Liver (tissue), 3 donors: Measurements from ENCODE around the gene UBXN1.
A peak's percentile ranks its signal among the peaks of the same experiment; 100 is the strongest.

Source experiments
- ATF3 ChIP-seq: IDR thresholded peaks from 2 replicates; pipeline ENCODE4 v1.6.1; 2016; ENCODE audit warnings: antibody characterized with exemption
- CTCF ChIP-seq: fragments of 150-350 bp; IDR thresholded peaks from 2 replicates; pipeline ENCODE4 v1.5.1; 2017; ENCODE audit warnings: improper control_type of control experiment, low read depth, low read length; ENCODE audit not compliant: missing input control
- EGR1 ChIP-seq, 2 donors: IDR thresholded peaks; 2 replicates each; pipeline ENCODE4 v1.6.1; 2016 to 2018; ENCODE audit warnings: antibody characterized with exemption in 2 of 2, low read depth in 2 of 2
- FOXA1 ChIP-seq: IDR thresholded peaks from 2 replicates; pipeline ENCODE4 v1.6.1; 2016; ENCODE audit warnings: antibody characterized with exemption
- FOXA2 ChIP-seq: IDR thresholded peaks from 2 replicates; pipeline ENCODE4 v1.6.1; 2016; ENCODE audit warnings: antibody characterized with exemption
- JUND ChIP-seq, 2 donors: IDR thresholded peaks; 2 replicates each; pipeline ENCODE4 v1.6.1; 2016; ENCODE audit warnings: antibody characterized with exemption in 2 of 2
- MAX ChIP-seq: IDR thresholded peaks from 2 replicates; pipeline ENCODE4 v1.6.1; 2016; ENCODE audit warnings: antibody characterized with exemption
- RAD21 ChIP-seq, 2 donors: IDR thresholded peaks; 2 replicates each; pipeline ENCODE4 v1.6.1; 2016; ENCODE audit warnings: antibody characterized with exemption in 2 of 2, mild to moderate bottlenecking in 2 of 2
- REST ChIP-seq: IDR thresholded peaks from 2 replicates; pipeline ENCODE4 v1.6.1; 2016; ENCODE audit warnings: antibody characterized with exemption, mild to moderate bottlenecking
- TAF1 ChIP-seq: conservative IDR thresholded peaks from 2 replicates; pipeline ENCODE4 v1.6.1; 2016; ENCODE audit warnings: antibody characterized with exemption, mild to moderate bottlenecking
- YY1 ChIP-seq: IDR thresholded peaks from 2 replicates; pipeline ENCODE4 v1.6.1; 2016; ENCODE audit warnings: antibody characterized with exemption, mild to moderate bottlenecking
- ZBTB33 ChIP-seq: IDR thresholded peaks from 2 replicates; pipeline ENCODE4 v1.6.1; 2016; ENCODE audit warnings: antibody characterized with exemption
- donor health status: healthy.
- donor health status: healthy.

- no peak for TF ChIP-seq CTCF
- TF ChIP-seq REST = peak; percentile 52
- TF ChIP-seq FOXA1 = no peak
- TF ChIP-seq TAF1 = no peak
- peak; percentile 29 to 50 for TF ChIP-seq RAD21 (IDR thresholded peaks at IDR 0.05)
- peak; percentile 87 for TF ChIP-seq YY1
- TF ChIP-seq JUND (IDR thresholded peaks at IDR 0.05) = no peak
- TF ChIP-seq ZBTB33 = peak; percentile 94
- TF ChIP-seq MAX = peak; percentile 79
- no peak for TF ChIP-seq FOXA2
- no peak for TF ChIP-seq ATF3
- TF ChIP-seq EGR1 (IDR thresholded peaks at IDR 0.05; ENCODE audit: low read depth in 2 of 2) = peak; percentile 68 to 87
Observed at GRCh38 chr11:62678770-62679696, at the start of gene UBXN1.
